ENCODE results near the gene ZRANB3. TPM values are rescaled to one million over a fixed set of nuclear protein-coding genes. Genes with fewer than 3 reads are reported as not detected.

The ZRANB3 gene
- total and polyA plus RNA-seq, 2 experiments from 2014 or later, result 10.5 to 16.8 TPM

DNA sequence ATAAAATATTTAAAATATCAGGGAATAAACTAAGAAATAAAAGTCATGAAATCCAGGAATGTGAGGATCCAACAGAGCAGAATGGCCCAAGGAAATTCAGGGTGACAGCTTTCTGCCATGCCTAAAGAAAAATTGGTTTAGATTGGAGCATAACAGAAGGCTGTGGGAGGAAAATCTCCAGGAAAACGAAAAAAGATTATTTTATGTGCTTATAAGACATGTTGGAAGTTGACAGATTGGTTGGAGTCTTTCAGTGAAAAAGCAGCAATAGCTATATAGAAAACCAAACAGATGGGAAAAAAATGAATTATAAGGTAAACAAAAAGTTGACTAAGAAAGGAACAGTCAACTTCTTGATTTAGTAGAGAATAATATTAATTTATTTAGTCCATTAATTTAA is 203.9 kb downstream of the ZRANB3 start:
- Mint-ChIP-seq H3K27ac (no peak overlapping the region), H3K4me1 (no peaks in the 10 kb centered on the region), H3K36me3 (ENCODE audit: low read depth) (peaks cover 39% of the 10 kb centered on the region), H3K9me3 (peaks cover 52% of the 10 kb centered on the region), H3K27me3 (ENCODE audit: insufficient read depth, low read depth, poor library complexity) (peaks cover 4% of the 10 kb centered on the region), H3K4me3 (no peak overlapping the region)
- no peaks in the 10 kb centered on the region for H3K4me1 ChIP-seq (ENCODE audit: insufficient read depth)
- H3K9me2 ChIP-seq (ENCODE audit: insufficient read depth), result no peaks in the 10 kb centered on the region
- no peak for TF ChIP-seq EZH2phosphoT487 (IDR thresholded peaks at IDR 0.05; ENCODE audit: unreplicated experiment)
- TF ChIP-seq POLR2AphosphoS5 (IDR thresholded peaks at IDR 0.05; ENCODE audit: low read depth), result no peak
- no peak for TF ChIP-seq CREB1 (CRISPR knock-in tag; IDR thresholded peaks at IDR 0.05; ENCODE audit: low read depth)
- no peak for TF ChIP-seq CTCF (conservative IDR thresholded peaks at IDR 0.05; ENCODE audit: low read depth in 2 of 2)
- no peak for TF ChIP-seq NANOG (IDR thresholded peaks at IDR 0.05; ENCODE audit: borderline replicate concordance)
- TF ChIP-seq, protein P1, sequence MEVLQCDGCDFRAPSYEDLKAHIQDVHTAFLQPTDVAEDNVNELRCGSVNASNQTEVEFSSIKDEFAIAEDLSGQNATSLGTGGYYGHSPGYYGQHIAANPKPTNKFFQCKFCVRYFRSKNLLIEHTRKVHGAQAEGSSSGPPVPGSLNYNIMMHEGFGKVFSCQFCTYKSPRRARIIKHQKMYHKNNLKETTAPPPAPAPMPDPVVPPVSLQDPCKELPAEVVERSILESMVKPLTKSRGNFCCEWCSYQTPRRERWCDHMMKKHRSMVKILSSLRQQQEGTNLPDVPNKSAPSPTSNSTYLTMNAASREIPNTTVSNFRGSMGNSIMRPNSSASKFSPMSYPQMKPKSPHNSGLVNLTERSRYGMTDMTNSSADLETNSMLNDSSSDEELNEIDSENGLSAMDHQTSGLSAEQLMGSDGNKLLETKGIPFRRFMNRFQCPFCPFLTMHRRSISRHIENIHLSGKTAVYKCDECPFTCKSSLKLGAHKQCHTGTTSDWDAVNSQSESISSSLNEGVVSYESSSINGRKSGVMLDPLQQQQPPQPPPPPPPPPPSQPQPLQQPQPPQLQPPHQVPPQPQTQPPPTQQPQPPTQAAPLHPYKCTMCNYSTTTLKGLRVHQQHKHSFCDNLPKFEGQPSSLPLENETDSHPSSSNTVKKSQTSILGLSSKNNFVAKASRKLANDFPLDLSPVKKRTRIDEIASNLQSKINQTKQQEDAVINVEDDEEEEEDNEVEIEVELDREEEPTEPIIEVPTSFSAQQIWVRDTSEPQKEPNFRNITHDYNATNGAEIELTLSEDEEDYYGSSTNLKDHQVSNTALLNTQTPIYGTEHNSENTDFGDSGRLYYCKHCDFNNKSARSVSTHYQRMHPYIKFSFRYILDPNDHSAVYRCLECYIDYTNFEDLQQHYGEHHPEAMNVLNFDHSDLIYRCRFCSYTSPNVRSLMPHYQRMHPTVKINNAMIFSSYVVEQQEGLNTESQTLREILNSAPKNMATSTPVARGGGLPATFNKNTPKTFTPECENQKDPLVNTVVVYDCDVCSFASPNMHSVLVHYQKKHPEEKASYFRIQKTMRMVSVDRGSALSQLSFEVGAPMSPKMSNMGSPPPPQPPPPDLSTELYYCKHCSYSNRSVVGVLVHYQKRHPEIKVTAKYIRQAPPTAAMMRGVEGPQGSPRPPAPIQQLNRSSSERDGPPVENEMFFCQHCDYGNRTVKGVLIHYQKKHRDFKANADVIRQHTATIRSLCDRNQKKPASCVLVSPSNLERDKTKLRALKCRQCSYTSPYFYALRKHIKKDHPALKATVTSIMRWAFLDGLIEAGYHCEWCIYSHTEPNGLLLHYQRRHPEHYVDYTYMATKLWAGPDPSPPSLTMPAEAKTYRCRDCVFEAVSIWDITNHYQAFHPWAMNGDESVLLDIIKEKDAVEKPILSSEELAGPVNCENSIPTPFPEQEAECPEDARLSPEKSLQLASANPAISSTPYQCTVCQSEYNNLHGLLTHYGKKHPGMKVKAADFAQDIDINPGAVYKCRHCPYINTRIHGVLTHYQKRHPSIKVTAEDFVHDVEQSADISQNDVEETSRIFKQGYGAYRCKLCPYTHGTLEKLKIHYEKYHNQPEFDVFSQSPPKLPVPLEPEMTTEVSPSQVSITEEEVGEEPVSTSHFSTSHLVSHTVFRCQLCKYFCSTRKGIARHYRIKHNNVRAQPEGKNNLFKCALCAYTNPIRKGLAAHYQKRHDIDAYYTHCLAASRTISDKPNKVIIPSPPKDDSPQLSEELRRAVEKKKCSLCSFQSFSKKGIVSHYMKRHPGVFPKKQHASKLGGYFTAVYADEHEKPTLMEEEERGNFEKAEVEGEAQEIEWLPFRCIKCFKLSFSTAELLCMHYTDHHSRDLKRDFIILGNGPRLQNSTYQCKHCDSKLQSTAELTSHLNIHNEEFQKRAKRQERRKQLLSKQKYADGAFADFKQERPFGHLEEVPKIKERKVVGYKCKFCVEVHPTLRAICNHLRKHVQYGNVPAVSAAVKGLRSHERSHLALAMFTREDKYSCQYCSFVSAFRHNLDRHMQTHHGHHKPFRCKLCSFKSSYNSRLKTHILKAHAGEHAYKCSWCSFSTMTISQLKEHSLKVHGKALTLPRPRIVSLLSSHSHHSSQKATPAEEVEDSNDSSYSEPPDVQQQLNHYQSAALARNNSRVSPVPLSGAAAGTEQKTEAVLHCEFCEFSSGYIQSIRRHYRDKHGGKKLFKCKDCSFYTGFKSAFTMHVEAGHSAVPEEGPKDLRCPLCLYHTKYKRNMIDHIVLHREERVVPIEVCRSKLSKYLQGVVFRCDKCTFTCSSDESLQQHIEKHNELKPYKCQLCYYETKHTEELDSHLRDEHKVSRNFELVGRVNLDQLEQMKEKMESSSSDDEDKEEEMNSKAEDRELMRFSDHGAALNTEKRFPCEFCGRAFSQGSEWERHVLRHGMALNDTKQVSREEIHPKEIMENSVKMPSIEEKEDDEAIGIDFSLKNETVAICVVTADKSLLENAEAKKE (CRISPR knock-in tag; IDR thresholded peaks at IDR 0.05), result no peak
- no peak for TF ChIP-seq JUNB (IDR thresholded peaks at IDR 0.05; ENCODE audit: unreplicated experiment)
- no peak for TF ChIP-seq STAT1 (IDR thresholded peaks at IDR 0.05; ENCODE audit: unreplicated experiment)
- no peak for TF ChIP-seq REST (IDR thresholded peaks at IDR 0.05; ENCODE audit: unreplicated experiment)
- TF ChIP-seq, protein P2, sequence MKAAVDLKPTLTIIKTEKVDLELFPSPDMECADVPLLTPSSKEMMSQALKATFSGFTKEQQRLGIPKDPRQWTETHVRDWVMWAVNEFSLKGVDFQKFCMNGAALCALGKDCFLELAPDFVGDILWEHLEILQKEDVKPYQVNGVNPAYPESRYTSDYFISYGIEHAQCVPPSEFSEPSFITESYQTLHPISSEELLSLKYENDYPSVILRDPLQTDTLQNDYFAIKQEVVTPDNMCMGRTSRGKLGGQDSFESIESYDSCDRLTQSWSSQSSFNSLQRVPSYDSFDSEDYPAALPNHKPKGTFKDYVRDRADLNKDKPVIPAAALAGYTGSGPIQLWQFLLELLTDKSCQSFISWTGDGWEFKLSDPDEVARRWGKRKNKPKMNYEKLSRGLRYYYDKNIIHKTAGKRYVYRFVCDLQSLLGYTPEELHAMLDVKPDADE (IDR thresholded peaks at IDR 0.05), result no peak
- no peak for TF ChIP-seq ZNF114 (CRISPR knock-in tag; IDR thresholded peaks at IDR 0.05)
- no peak for TF ChIP-seq ZNF331 (CRISPR knock-in tag; IDR thresholded peaks at IDR 0.05; ENCODE audit: low read depth)
- no peak for TF ChIP-seq EZH2 (IDR thresholded peaks at IDR 0.05; ENCODE audit: low read depth, unreplicated experiment)
- no peak overlapping the region for H3K4me3 ChIP-seq
- H3K4me2 ChIP-seq, result no peak overlapping the region
- no peaks in the 10 kb centered on the region; the same call in none of the 2 replicates for H3K36me3 ChIP-seq (ENCODE audit: insufficient read depth)
- no peaks in the 10 kb centered on the region for H3K27me3 ChIP-seq (ENCODE audit: insufficient read depth)
- H2AFZ ChIP-seq, result no peak overlapping the region
- no peak for ATAC-seq
- H3K27ac ChIP-seq (ENCODE audit: low read depth), result no peak overlapping the region
- H4K20me1 ChIP-seq (replicated peaks; ENCODE audit: insufficient read depth), result no peaks in the 10 kb centered on the region
- H3F3A ChIP-seq (replicated peaks; ENCODE audit: low read depth), result no peaks in the 10 kb centered on the region
- no peaks in the 10 kb centered on the region for H3K79me2 ChIP-seq (replicated peaks; ENCODE audit: insufficient read depth)
- DNase-seq (ENCODE audit: low spot score), result no peak

Measured in GM23338 (cell line).